Measurements from ENCODE around the gene MBP.

DNA sequence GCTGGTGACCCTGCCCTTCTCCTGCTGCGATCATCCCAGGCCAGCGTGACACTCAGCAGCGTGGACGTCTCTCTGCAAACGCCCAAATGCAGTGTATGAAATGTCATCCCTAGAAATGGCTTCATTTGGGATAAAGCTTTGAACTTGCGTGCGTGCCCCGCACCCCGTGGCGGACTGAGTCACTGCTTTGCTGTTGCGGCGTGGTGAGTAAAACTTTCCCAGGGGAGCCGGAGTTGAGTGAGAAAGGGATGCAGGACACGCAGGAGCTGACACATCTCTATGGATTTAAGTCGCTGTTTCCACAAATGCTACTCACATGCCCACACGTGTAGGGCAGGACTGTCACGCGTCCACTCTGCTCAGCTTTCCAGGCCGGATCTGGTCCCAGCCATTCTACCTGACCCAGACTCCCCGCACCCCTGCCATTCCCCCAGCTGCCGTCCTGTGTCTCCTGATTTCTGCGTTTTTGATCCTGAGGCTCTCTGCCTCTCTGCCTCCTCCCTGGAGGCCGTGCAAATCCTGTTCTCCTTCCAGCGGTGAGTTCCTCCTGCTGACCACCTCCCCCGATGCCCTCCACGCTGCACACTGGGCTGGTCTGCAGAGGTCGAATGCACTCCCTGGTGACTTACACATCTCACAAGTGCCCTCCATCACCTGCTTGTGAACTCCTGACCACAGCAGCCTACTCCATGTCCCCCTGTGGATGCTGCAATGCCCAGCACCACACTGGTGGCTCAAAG is 88.9 kb downstream of the MBP start:
- TF ChIP-seq, protein P1, sequence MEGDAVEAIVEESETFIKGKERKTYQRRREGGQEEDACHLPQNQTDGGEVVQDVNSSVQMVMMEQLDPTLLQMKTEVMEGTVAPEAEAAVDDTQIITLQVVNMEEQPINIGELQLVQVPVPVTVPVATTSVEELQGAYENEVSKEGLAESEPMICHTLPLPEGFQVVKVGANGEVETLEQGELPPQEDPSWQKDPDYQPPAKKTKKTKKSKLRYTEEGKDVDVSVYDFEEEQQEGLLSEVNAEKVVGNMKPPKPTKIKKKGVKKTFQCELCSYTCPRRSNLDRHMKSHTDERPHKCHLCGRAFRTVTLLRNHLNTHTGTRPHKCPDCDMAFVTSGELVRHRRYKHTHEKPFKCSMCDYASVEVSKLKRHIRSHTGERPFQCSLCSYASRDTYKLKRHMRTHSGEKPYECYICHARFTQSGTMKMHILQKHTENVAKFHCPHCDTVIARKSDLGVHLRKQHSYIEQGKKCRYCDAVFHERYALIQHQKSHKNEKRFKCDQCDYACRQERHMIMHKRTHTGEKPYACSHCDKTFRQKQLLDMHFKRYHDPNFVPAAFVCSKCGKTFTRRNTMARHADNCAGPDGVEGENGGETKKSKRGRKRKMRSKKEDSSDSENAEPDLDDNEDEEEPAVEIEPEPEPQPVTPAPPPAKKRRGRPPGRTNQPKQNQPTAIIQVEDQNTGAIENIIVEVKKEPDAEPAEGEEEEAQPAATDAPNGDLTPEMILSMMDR (IDR thresholded peaks at IDR 0.05 in 4 of 5, conservative IDR thresholded peaks at IDR 0.05 in 1 of 5), result no peak
- no peak for TF ChIP-seq POLR2A (IDR thresholded peaks at IDR 0.05)

All from gastrocnemius medialis (tissue), 4 donors.